ENCODE data around the gene AUTS2. TPM values are rescaled to one million over a fixed set of nuclear protein-coding genes. Genes with fewer than 3 reads are reported as not detected.

AUTS2 gene
- total and polyA plus RNA-seq, 10 of the 15 experiments (the other 5 are each of a cell fraction or from before 2014, with no cell fraction given) = 6.4 to 55.6 (median 21.6) TPM

DNA sequence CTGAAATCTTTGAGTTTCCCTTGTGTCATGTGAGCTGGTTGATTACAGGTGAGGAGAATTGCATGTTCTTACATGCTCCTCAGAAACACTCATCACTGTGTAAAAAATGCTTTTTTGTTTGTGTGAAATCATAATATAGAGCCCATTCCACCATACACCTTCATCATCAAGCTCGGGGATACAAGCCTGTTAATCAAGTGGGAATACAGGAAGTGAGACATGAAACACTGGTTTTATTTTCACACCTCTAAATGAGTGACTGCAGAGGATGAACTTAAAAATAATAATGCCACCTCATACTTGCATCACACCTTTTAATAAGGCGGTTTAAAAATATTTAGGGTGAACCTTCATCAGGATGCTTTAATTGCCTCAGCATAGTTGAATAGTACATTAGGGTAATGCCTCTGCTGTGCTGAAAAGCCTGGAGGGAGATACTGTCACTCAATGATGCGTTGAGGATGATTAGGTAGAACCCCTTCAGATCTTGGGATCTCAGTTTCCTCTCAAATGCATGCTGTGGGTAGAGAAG is 164.6 kb downstream of the AUTS2 start:
- intact Hi-C loops (cut with micrococcal nuclease; ENCODE audit: unreplicated experiment) = loop anchor here (1.0 to 5.0 kb wide), 3 partner anchors 24 to 159 kb away; no protein-coding TSS in a partner anchor
- BruUV-seq (replicated peaks) = no TSS peak
- ATAC-seq (peak; percentile 88), FAIRE-seq (no peak), DNase-seq (ENCODE audit: low read depth, low spot score) (no peak)
- Histone ChIP-seq H3K27me3 (replicated peaks in 1 of 2; ENCODE audit: control insufficient read depth in 2 of 2, insufficient read depth in 2 of 2, low read length in 1 of 2) (no peaks in the 10 kb centered on the region), H3K27ac (ENCODE audit: control insufficient read depth, insufficient read depth) (no peak overlapping the region), H3K36me3 (ENCODE audit: control insufficient read depth in 2 of 2, insufficient read depth in 2 of 2, low read length in 1 of 2) (no peaks in the 10 kb centered on the region), H3K4me3 (no peak overlapping the region), H3K9me3 (replicated peaks; ENCODE audit: control insufficient read depth, insufficient read depth, low read length) (no peaks in the 10 kb centered on the region; the same call in 2 of the 3 replicates), H4K20me1 (ENCODE audit: control insufficient read depth, insufficient read depth) (no peaks in the 10 kb centered on the region), H3K4me2 (ENCODE audit: control insufficient read depth, insufficient read depth) (peak overlapping the region; percentile 52), H3K79me2 (ENCODE audit: control insufficient read depth, insufficient read depth, low read length) (peaks cover 2% of the 10 kb centered on the region), H3K9ac (ENCODE audit: control insufficient read depth, insufficient read depth, low read length) (no peak overlapping the region), H3K4me1 (ENCODE audit: control insufficient read depth, insufficient read depth, low read length) (peaks cover 24% of the 10 kb centered on the region), H2AFZ (ENCODE audit: control insufficient read depth, low read depth, low read length) (no peak overlapping the region)
- CTCF ChIA-PET = interaction anchor here (1.2 to 1.7 kb wide), 4 partner anchors 14 to 42 kb away, joined by 3 to 5 read pairs (median 4); no protein-coding TSS in a partner anchor
- RAD21 ChIA-PET (ENCODE audit: unreplicated experiment) = interaction anchor here (0.7 to 4.6 kb wide), 11 partner anchors 11 to 112 kb away, joined by 3 to 42 read pairs (median 5); no protein-coding TSS in a partner anchor
- in situ Hi-C loops (cut with MboI) = no loop called here
- POLR2A ChIA-PET = interaction anchor here (0.7 to 3.0 kb wide), 7 partner anchors 16 to 66 kb away, joined by 3 to 15 read pairs (median 4); no protein-coding TSS in a partner anchor
- SMC1A ChIA-PET (ENCODE audit: uncharacterized antibody, unreplicated experiment) = interaction anchor here (0.7 to 9.9 kb wide), 14 partner anchors 14 to 133 kb away, joined by 3 to 59 read pairs (median 4); no protein-coding TSS in a partner anchor
- 0% methylated on average over 3 of the region's 3 CpGs for WGBS (ENCODE audit: insufficient coverage, insufficient replicate concordance, low lambda C conversion rate, missing lambda C conversion rate)
- TF ChIP-seq TCF7 (IDR thresholded peaks at IDR 0.05; ENCODE audit: borderline replicate concordance) = no peak
- peak; percentile 78 for TF ChIP-seq ZNF24 (IDR thresholded peaks at IDR 0.05)
- no peak for TF ChIP-seq BCL3 (IDR thresholded peaks at IDR 0.05; ENCODE audit: borderline replicate concordance, insufficient read depth, low read depth, low read length, poor library complexity, severe bottlenecking)
- TF ChIP-seq RB1 (IDR thresholded peaks at IDR 0.05; ENCODE audit: borderline replicate concordance) = peak; percentile 36; the same call in 1 of the 2 replicates
- peak; percentile 100 for TF ChIP-seq IKZF2 (IDR thresholded peaks at IDR 0.05)
- peak; percentile 98 for TF ChIP-seq BACH1 (IDR thresholded peaks at IDR 0.05; ENCODE audit: borderline replicate concordance)
- TF ChIP-seq TARDBP (IDR thresholded peaks at IDR 0.05; ENCODE audit: borderline replicate concordance) = no peak
- TF ChIP-seq STAT3 (IDR thresholded peaks at IDR 0.05; ENCODE audit: low read depth, low read length) = 0 out of 2 replicates have a peak, but pooled peaks have one; percentile 26
- TF ChIP-seq ATF2 (IDR thresholded peaks at IDR 0.05; ENCODE audit: low read length) = peak; percentile 72
- TF ChIP-seq POLR2AphosphoS2 (IDR thresholded peaks at IDR 0.05; ENCODE audit: low read depth, low read length) = no peak
- peak; percentile 95 for TF ChIP-seq NBN (IDR thresholded peaks at IDR 0.05)
- peak; percentile 45 for TF ChIP-seq RELA (IDR thresholded peaks at IDR 0.05; ENCODE audit: borderline replicate concordance, partially characterized antibody)
- no peak for TF ChIP-seq BRCA1 (IDR thresholded peaks at IDR 0.05; ENCODE audit: low read depth, low read length)
- TF ChIP-seq SRF (IDR thresholded peaks at IDR 0.05; ENCODE audit: low read depth in 2 of 2, low read length in 2 of 2) = no peak
- TF ChIP-seq ZBED1 (IDR thresholded peaks at IDR 0.05; ENCODE audit: borderline replicate concordance) = no peak
- TF ChIP-seq MTA2 (IDR thresholded peaks at IDR 0.05; ENCODE audit: low read depth) = peak; percentile 100
- TF ChIP-seq SIX5 (IDR thresholded peaks at IDR 0.05; ENCODE audit: low read depth, low read length, severe bottlenecking) = no peak
- no peak for TF ChIP-seq SUZ12 (IDR thresholded peaks at IDR 0.05; ENCODE audit: unreplicated experiment)
- TF ChIP-seq SUPT20H (IDR thresholded peaks at IDR 0.05; ENCODE audit: borderline replicate concordance, control insufficient read depth, low read depth, low read length) = no peak

Measured in GM12878 (cell line).